ENCODE measurements around the gene RAB27B.

DNA sequence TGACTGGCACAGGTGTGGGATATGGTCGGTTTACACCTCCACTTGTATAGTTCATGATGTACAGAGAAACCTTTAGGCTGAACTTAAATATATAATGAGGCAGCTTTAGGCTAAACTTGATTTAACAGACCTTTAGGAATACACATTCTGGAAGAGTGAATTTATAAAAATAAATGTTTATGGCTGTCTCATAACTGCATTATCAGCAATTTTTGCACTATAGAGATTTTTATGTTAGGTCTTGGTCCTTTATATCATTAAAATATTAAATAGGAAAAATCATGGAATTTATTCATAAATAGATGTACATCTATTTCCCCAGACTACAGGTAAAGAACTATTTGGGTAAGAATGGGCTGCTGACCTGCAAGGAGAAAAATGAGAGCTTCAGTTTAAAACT lies 19.8 kb downstream of the RAB27B start:
- TF ChIP-seq, protein P1, sequence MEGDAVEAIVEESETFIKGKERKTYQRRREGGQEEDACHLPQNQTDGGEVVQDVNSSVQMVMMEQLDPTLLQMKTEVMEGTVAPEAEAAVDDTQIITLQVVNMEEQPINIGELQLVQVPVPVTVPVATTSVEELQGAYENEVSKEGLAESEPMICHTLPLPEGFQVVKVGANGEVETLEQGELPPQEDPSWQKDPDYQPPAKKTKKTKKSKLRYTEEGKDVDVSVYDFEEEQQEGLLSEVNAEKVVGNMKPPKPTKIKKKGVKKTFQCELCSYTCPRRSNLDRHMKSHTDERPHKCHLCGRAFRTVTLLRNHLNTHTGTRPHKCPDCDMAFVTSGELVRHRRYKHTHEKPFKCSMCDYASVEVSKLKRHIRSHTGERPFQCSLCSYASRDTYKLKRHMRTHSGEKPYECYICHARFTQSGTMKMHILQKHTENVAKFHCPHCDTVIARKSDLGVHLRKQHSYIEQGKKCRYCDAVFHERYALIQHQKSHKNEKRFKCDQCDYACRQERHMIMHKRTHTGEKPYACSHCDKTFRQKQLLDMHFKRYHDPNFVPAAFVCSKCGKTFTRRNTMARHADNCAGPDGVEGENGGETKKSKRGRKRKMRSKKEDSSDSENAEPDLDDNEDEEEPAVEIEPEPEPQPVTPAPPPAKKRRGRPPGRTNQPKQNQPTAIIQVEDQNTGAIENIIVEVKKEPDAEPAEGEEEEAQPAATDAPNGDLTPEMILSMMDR (conservative IDR thresholded peaks at IDR 0.05; ENCODE audit: low read depth, low read length): no peak
- TF ChIP-seq EZH2 (IDR thresholded peaks at IDR 0.05; ENCODE audit: low read length, unreplicated experiment): no peak
